HUES48 (cell line): ENCODE data around the gene BICD1.
A peak's percentile ranks its signal among the peaks of the same experiment; 100 is the strongest.

Experiments used
- H3K27ac ChIP-seq: one replicate; pipeline ENCODE4 v1.7.0; 2013; ENCODE audit warnings: low read depth, low read length, inconsistent platforms
- H3K27me3 ChIP-seq: 2 replicates; pipeline ENCODE4 v1.6.1; 2013; ENCODE audit warnings: mild to moderate bottlenecking, low read length; ENCODE audit not compliant: control insufficient read depth, insufficient read depth
- H3K36me3 ChIP-seq: 2 replicates; pipeline ENCODE4 v1.6.1; 2013; ENCODE audit warnings: low read length; ENCODE audit not compliant: control insufficient read depth, insufficient read depth
- H3K4me1 ChIP-seq: 2 replicates; pipeline ENCODE4 v1.6.1; 2013; ENCODE audit warnings: mild to moderate bottlenecking, low read length; ENCODE audit not compliant: control insufficient read depth, insufficient read depth
- H3K4me3 ChIP-seq: 2 replicates; pipeline ENCODE4 v1.5.1; 2013; ENCODE audit warnings: mild to moderate bottlenecking, low read depth, low read length
- H3K9ac ChIP-seq: 2 replicates; pipeline ENCODE4 v1.6.1; 2013; ENCODE audit warnings: mild to moderate bottlenecking, low read depth, low read length, moderate library complexity
- H3K9me3 ChIP-seq: 2 replicates; pipeline ENCODE4 v1.6.1; 2013; ENCODE audit warnings: low read length; ENCODE audit not compliant: control insufficient read depth, insufficient read depth

The BICD1 gene

DNA sequence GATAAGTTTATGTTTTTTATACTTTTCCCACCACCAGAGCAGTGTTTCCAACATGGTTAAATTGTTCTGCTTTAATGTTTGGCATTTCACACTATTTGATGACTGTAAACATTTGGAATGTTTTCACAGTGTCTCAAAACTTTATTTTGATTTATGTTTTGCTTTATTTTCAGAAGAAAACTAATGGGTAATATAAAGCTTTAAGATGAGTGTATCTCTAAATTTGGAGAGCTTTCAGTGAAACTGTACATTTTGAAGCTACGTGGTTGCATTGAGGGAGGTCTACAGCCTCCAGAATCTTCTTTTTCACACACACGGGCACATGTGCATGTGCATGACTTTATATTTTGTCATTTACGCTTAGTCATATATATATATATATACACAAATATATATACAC lies 10.7 kb downstream of the BICD1 start:
- peaks cover 11% of the 10 kb centered on the region for H3K36me3 ChIP-seq
- no peak overlapping the region for H3K4me3 ChIP-seq
- H3K4me1 ChIP-seq: peaks cover 37% of the 10 kb centered on the region
- no peak overlapping the region for H3K27ac ChIP-seq
- H3K27me3 ChIP-seq: no peaks in the 10 kb centered on the region
- no peak overlapping the region for H3K9ac ChIP-seq
- H3K9me3 ChIP-seq: no peaks in the 10 kb centered on the region

DNA sequence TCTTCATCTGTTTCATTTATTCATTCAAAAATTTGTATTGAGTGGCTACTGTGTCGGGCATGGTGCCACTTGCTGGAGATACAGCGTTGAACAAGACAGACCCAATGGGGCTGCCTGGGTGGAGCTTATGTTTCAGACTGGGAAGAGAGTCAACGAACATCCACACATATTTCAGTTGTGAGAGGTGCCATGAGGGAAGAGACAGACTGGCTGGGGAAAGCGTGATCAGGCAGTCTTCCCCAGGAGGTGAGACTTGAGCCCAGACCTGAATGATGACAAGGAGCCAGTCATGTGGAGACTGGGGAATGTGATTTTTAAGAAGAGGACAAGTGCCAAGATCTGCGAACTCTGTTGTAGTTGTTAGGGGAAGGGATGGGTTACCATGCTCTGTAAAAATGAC lies 12.2 kb downstream of the BICD1 start:
- Histone ChIP-seq H3K27ac (peak overlapping the region; percentile 95), H3K36me3 (no peaks in the 10 kb centered on the region; the same call in none of the 2 replicates), H3K27me3 (no peaks in the 10 kb centered on the region), H3K4me1 (peaks cover 45% of the 10 kb centered on the region), H3K9me3 (no peaks in the 10 kb centered on the region), H3K9ac (no peak overlapping the region), H3K4me3 (no peak overlapping the region)

DNA sequence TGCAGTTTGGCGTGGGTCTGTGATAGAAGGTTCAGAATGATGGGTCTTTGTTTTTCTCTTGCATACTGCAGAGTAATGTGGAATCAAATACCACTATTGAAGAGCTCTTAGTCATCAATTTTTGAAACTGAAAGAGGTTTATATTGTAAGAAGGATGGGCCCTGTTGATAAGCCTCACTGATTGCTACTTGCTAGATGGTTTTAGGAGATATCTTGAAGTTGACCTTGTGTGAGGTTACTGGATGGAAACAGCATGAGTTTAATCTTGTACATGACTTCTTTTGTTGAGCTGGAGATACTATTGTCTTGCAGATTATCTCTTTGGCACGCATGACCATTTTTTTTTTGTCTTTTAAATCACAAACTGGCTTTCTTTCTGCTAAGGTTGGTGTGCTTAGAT lies 13.8 kb downstream of the BICD1 start:
- Histone ChIP-seq H3K36me3 (no peaks in the 10 kb centered on the region; the same call in none of the 2 replicates), H3K4me1 (peaks cover 56% of the 10 kb centered on the region), H3K27me3 (no peaks in the 10 kb centered on the region), H3K9me3 (no peaks in the 10 kb centered on the region), H3K27ac (peak overlapping the region; percentile 95), H3K9ac (peak overlapping the region; percentile 26; the same call in 1 of the 2 replicates), H3K4me3 (peak overlapping the region; percentile 20; the same call in 1 of the 2 replicates)

DNA sequence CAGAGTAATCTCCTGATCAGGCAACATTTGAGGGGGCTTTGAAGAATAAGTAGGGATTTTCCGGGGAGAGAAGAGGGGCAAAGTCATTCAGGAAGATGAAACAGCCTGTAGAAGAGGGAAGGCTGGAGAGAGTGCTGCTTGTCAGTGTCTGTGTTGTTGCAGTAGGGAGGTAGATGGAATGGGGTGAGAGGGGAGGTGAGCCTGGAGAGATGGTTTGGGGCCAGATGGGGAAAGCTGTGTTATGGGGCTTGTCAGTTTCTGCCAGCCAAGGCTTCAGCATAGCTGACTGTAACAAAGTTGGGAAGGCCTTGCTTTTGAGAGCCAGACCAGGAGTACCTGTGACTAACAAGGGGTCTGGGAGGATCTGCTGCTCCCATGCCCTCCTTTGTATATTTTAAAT lies 18.0 kb downstream of the BICD1 start:
- no peaks in the 10 kb centered on the region for H3K9me3 ChIP-seq
- H3K27ac ChIP-seq: peak overlapping the region; percentile 38
- peaks cover 33% of the 10 kb centered on the region for H3K4me1 ChIP-seq
- H3K36me3 ChIP-seq: peaks cover 12% of the 10 kb centered on the region
- H3K27me3 ChIP-seq: no peaks in the 10 kb centered on the region
- H3K9ac ChIP-seq: no peak overlapping the region
- H3K4me3 ChIP-seq: no peak overlapping the region

DNA sequence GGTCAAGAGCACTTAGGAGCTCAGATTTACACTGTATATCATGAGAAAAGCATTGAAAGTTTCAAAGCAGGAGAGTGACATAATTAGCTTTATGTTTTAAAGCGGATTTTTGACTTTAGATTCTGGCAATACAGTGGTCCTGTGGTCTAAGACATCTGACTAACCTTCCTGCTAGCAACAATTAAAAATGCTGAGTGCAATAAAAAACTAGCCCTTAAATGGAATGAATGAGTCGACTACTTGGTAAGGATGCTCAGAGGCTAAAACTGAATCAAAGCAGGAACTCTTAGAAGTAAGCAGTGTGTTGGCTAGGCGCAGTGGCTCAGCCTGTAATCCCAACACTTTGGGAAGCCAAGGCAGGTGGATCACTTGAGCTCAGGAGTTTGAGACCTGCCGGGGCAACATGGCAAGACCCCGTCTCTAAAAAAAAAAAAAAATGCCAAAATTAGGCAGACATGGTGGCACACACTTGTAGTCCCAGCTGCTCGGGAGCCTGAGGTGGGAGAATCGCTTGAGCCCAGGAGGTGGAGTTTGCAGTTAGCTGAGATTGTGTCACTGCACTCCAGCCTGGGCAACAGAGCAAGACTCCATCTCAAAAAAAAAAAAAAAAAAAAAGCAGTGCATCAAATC lies 18.9 kb downstream of the BICD1 start:
- Histone ChIP-seq H3K27me3 (no peaks in the 10 kb centered on the region), H3K9ac (no peak overlapping the region), H3K27ac (no peak overlapping the region), H3K9me3 (no peaks in the 10 kb centered on the region), H3K4me3 (no peak overlapping the region), H3K36me3 (peaks cover 13% of the 10 kb centered on the region), H3K4me1 (peaks cover 25% of the 10 kb centered on the region)

DNA sequence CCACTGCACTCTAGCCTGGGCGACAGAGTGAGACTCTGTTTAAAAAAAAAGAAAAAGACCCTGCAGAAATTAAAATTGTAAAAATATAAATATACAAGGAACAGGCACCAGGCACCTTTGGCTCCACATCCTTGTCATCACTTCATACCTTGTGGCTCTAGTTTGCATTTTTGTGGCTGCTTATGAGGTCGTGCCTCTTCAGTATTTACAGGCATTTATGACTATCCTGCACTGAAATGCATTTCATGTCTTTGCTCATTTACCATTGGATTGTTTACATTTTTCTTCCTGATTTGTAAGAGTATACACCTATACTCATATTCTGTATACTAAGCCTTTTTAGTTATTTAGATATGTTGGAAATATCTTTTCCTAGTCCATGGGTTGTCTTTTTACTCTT lies 20.1 kb downstream of the BICD1 start:
- Histone ChIP-seq H3K4me1 (peaks cover 25% of the 10 kb centered on the region), H3K9ac (no peak overlapping the region), H3K9me3 (no peaks in the 10 kb centered on the region), H3K4me3 (no peak overlapping the region), H3K27ac (no peak overlapping the region), H3K27me3 (no peaks in the 10 kb centered on the region), H3K36me3 (peaks cover 24% of the 10 kb centered on the region)

- Histone ChIP-seq H3K4me1 (peaks cover 9% of the 10 kb centered on the region), H3K27ac (no peak overlapping the region), H3K9ac (no peak overlapping the region), H3K4me3 (no peak overlapping the region), H3K9me3 (no peaks in the 10 kb centered on the region), H3K36me3 (peaks cover 24% of the 10 kb centered on the region), H3K27me3 (no peaks in the 10 kb centered on the region)
Measured at GRCh38 chr12:32131666-32132065, 25.0 kb downstream of the BICD1 start.

DNA sequence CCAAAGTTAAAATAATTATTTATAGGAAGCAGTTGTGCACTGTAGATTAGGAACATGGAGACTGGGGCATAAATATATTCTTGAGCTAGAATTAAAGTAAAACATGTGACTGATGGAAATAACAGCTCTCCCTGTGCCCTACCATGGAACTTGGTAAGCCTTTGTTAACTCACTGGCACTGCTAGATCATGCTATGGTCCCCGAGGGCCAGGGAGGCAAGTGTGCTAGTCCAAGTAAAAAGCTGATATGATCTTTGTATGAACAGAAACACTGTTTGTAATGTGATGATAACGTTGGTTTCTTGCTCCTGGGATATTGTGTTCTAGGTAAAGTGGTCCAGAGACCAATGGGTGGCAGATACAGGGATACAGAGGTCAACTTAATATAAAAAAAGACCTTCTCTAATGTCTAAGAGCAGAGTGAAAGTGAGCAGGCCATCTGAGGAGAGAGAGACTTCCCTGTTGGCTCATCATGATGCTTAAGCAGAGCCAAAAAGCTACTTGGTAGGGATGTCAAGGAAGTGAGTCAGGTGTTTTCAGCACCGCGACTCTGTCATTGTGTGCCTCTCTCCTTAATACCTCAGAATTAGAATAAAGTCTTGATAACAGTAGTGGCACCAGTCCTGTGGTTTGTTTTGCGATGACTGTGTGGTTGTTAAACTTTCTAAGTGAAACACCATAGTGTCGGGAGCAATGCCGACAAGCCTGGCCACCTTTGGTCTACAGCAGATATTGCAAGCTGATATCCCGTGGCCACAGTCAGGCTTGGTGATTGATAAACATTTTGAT lies 27.6 kb downstream of the BICD1 start:
- H3K4me1 ChIP-seq: peaks cover 21% of the 10 kb centered on the region
- peaks cover 12% of the 10 kb centered on the region for H3K36me3 ChIP-seq
- no peak overlapping the region for H3K4me3 ChIP-seq
- no peak overlapping the region for H3K9ac ChIP-seq
- H3K9me3 ChIP-seq: no peaks in the 10 kb centered on the region
- H3K27me3 ChIP-seq: no peaks in the 10 kb centered on the region
- no peak overlapping the region for H3K27ac ChIP-seq

GRCh38 chr12:32135967-32136366 lies 29.3 kb downstream of the BICD1 start:
- Histone ChIP-seq H3K4me1 (peaks cover 31% of the 10 kb centered on the region), H3K9me3 (no peaks in the 10 kb centered on the region), H3K27ac (no peak overlapping the region), H3K27me3 (no peaks in the 10 kb centered on the region), H3K9ac (no peak overlapping the region), H3K36me3 (peaks cover 7% of the 10 kb centered on the region), H3K4me3 (no peak overlapping the region)

DNA sequence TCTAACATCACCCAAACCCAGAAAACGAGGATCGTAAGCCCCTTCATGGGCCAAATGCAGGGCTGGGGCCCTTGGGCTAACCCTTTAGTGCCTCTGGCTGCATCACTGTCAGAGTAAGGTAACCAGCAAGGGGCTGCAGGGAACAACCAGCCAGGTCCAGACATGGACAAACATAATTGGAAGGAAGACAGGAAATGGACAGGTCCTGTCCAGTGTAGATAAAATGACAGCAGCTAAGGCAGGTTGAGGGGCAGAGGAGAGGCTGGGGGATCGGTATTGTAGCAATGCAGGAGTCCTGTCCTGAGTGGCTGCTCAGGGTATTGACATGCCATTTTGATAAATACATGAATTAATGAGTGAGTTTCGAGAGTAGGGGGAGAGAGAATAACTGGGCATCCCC lies 29.8 kb downstream of the BICD1 start:
- H3K27me3 ChIP-seq: no peaks in the 10 kb centered on the region
- H3K27ac ChIP-seq: no peak overlapping the region
- H3K4me1 ChIP-seq: peaks cover 31% of the 10 kb centered on the region
- no peaks in the 10 kb centered on the region for H3K9me3 ChIP-seq
- no peak overlapping the region for H3K9ac ChIP-seq
- no peak overlapping the region for H3K4me3 ChIP-seq
- peaks cover 3% of the 10 kb centered on the region for H3K36me3 ChIP-seq

GRCh38 chr12:32139064-32139421 lies 32.4 kb downstream of the BICD1 start:
- no peaks in the 10 kb centered on the region for H3K9me3 ChIP-seq
- peak overlapping the region; percentile 44 for H3K4me3 ChIP-seq
- peak overlapping the region; percentile 89 for H3K27ac ChIP-seq
- H3K9ac ChIP-seq: peak overlapping the region; percentile 38
- peaks cover 43% of the 10 kb centered on the region for H3K4me1 ChIP-seq
- H3K27me3 ChIP-seq: no peaks in the 10 kb centered on the region
- no peaks in the 10 kb centered on the region; the same call in none of the 2 replicates for H3K36me3 ChIP-seq
